ENCODE results near the gene MRTO4. TPM values are rescaled to one million over a fixed set of nuclear protein-coding genes. Genes with fewer than 3 reads are reported as not detected.
A peak's percentile ranks its signal among the peaks of the same experiment; 100 is the strongest.

The MRTO4 gene
- total and polyA plus RNA-seq, 2 of the 13 experiments (the other 11 are each of a cell fraction or from before 2014, with no cell fraction given): 28.1 to 59.2 TPM

GRCh38 chr1:19222979-19223824 lies 28.4 kb upstream of the MRTO4 start (continued):
- TF ChIP-seq, protein P1, sequence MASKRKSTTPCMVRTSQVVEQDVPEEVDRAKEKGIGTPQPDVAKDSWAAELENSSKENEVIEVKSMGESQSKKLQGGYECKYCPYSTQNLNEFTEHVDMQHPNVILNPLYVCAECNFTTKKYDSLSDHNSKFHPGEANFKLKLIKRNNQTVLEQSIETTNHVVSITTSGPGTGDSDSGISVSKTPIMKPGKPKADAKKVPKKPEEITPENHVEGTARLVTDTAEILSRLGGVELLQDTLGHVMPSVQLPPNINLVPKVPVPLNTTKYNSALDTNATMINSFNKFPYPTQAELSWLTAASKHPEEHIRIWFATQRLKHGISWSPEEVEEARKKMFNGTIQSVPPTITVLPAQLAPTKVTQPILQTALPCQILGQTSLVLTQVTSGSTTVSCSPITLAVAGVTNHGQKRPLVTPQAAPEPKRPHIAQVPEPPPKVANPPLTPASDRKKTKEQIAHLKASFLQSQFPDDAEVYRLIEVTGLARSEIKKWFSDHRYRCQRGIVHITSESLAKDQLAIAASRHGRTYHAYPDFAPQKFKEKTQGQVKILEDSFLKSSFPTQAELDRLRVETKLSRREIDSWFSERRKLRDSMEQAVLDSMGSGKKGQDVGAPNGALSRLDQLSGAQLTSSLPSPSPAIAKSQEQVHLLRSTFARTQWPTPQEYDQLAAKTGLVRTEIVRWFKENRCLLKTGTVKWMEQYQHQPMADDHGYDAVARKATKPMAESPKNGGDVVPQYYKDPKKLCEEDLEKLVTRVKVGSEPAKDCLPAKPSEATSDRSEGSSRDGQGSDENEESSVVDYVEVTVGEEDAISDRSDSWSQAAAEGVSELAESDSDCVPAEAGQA (IDR thresholded peaks at IDR 0.05; ENCODE audit: low read depth): no peak
- TF ChIP-seq, protein P1 (CRISPR knock-in tag; IDR thresholded peaks at IDR 0.05; ENCODE audit: borderline replicate concordance): no peak
- TF ChIP-seq ZSCAN12 (CRISPR knock-in tag; IDR thresholded peaks at IDR 0.05): no peak
- no peak for TF ChIP-seq ZBTB3 (CRISPR knock-in tag; IDR thresholded peaks at IDR 0.05; ENCODE audit: borderline replicate concordance, low read depth)
- no peak for TF ChIP-seq GPBP1L1 (CRISPR knock-in tag; IDR thresholded peaks at IDR 0.05)
- TF ChIP-seq ZNF782 (CRISPR knock-in tag; IDR thresholded peaks at IDR 0.05; ENCODE audit: borderline replicate concordance): no peak
- no peak for TF ChIP-seq ATF5 (CRISPR knock-in tag; IDR thresholded peaks at IDR 0.05; ENCODE audit: low read depth)
- TF ChIP-seq, protein P2, sequence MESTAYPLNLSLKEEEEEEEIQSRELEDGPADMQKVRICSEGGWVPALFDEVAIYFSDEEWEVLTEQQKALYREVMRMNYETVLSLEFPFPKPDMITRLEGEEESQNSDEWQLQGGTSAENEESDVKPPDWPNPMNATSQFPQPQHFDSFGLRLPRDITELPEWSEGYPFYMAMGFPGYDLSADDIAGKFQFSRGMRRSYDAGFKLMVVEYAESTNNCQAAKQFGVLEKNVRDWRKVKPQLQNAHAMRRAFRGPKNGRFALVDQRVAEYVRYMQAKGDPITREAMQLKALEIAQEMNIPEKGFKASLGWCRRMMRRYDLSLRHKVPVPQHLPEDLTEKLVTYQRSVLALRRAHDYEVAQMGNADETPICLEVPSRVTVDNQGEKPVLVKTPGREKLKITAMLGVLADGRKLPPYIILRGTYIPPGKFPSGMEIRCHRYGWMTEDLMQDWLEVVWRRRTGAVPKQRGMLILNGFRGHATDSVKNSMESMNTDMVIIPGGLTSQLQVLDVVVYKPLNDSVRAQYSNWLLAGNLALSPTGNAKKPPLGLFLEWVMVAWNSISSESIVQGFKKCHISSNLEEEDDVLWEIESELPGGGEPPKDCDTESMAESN (CRISPR knock-in tag; conservative IDR thresholded peaks at IDR 0.05): no peak
- TF ChIP-seq FOXK2 (IDR thresholded peaks at IDR 0.05): no peak
- 0 out of 2 replicates have a peak, but pooled peaks have one; percentile 31 for TF ChIP-seq TP53 (CRISPR knock-in tag; conservative IDR thresholded peaks at IDR 0.05)
- no peak for TF ChIP-seq ZNF335 (CRISPR knock-in tag; IDR thresholded peaks at IDR 0.05)
- TF ChIP-seq REPIN1 (CRISPR knock-in tag; IDR thresholded peaks at IDR 0.05; ENCODE audit: borderline replicate concordance, low read depth): no peak
- TF ChIP-seq BRD4 (CRISPR knock-in tag; IDR thresholded peaks at IDR 0.05): no peak
- TF ChIP-seq ZNF7 (CRISPR knock-in tag; IDR thresholded peaks at IDR 0.05): no peak
- no peak for TF ChIP-seq JUNB (CRISPR knock-in tag; IDR thresholded peaks at IDR 0.05; ENCODE audit: borderline replicate concordance)
- no peak for TF ChIP-seq ZNF326 (CRISPR knock-in tag; IDR thresholded peaks at IDR 0.05; ENCODE audit: borderline replicate concordance)
- no peak for TF ChIP-seq ZNF775 (CRISPR knock-in tag; IDR thresholded peaks at IDR 0.05; ENCODE audit: borderline replicate concordance)
- TF ChIP-seq, protein P3, sequence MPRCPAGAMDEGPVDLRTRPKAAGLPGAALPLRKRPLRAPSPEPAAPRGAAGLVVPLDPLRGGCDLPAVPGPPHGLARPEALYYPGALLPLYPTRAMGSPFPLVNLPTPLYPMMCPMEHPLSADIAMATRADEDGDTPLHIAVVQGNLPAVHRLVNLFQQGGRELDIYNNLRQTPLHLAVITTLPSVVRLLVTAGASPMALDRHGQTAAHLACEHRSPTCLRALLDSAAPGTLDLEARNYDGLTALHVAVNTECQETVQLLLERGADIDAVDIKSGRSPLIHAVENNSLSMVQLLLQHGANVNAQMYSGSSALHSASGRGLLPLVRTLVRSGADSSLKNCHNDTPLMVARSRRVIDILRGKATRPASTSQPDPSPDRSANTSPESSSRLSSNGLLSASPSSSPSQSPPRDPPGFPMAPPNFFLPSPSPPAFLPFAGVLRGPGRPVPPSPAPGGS (CRISPR knock-in tag; IDR thresholded peaks at IDR 0.05): no peak
